HG03108 (cell line): ENCODE data around the gene CDK5R2.
"Not testable (repeated sequence)": the region's sequence is repeated elsewhere in the genome, so short reads cannot be mapped to it uniquely, and the experiment has no call there.

Experiments
- ATAC-seq: cut with Tn5 transposase; IDR thresholded peaks from one replicate; pipeline ENCODE4 v1.9.1; 2021; ENCODE audit warnings: moderate library complexity; ENCODE audit not compliant: unreplicated experiment

The CDK5R2 gene

DNA sequence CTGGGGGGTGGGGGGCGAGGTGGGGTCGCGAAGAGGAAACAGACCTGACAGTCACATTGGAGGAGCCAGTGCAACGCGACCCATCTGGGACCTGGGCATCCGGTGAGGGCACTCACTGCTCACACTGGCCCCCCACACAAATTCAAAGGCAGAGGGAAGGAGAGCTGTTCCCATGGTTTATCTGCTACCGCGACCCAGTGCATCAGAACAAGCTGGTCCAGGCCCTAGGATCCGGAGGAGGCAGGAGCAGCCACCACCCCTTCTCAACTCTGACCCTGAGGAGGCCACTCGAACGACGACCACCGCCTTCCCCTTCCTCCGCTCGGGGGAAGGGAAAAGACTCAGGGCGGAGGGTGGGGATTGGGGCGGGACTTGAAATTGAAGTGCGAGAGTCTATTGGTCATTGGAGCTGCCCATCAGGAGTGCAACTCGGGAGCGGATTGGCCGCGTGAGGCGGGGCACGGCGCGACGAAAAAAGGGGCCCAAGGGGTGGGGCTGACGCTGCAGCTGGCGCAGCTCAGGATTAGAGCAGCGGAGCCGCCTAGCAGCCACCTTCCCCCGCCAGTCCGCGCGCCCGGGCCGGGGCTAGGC is at the start of gene CDK5R2:
CDK5R2 (plus strand) TSS at position 526 of the 591 bp plus-strand sequence. CDS start 155 bp downstream, outside the sequence.
- ATAC-seq, result peak; percentile 96

- no peak for ATAC-seq
Observed at GRCh38 chr2:218910741-218911140, 48.7 kb upstream of the CDK5R2 start.

DNA sequence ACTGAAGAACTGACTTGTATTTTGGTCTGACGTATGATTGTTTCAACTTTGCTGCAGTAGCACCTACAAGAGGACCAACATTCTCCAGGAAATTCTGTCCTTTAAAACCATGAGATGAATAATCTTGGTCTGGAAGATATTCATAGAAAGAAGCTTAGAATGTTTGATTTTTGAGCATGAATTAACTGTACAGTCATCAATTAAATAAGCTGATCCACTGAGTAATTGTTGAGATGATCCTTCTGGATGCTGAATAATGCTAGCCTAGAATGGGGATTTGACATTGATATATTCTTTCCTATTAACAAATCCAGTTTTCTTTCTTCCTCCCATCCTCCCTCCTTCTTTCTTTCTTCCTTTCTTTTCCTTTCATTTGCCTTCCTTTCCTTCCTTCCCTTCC is 39.0 kb upstream of the CDK5R2 start:
- no peak for ATAC-seq

DNA sequence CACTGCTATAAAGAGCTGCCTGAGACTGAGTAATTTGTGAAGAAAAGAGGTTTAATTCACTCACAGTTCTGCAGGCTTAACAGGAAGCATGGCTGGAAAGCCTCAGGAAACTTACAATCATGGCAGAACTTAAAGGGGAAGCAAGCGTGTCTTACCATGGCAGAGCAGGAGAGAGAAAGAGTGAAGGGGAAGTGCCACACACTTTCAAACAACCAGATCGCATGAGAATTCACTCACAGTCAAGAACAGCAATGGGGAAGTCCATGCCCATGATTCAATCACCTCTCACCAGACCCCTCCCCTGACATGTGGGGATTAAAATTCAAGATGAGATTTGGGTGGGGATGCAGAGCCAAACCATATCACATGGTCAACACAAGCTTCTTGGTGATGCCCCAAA is 34.7 kb upstream of the CDK5R2 start:
- ATAC-seq, result no peak

DNA sequence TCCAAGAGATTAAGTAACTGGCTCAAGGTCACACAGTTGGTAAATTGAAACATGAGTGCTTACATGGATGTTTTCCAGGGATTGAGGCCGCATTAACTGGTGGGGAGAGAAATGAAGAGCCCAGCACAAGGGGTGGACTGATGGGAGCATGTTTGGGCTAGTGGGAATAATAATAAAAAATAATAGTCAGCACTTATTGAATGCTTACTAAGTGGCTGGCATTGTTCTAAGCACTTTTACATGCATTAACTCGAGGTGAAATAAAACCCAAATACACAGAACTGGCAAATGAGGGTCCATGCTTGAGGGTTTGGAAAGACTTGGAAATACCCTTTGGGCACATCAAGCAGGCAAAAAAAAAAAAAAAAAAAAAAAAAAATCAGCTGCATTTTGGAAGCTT is 34.0 kb upstream of the CDK5R2 start:
- no peak for ATAC-seq

GRCh38 chr2:218927422-218927821 is 32.0 kb upstream of the CDK5R2 start:
- ATAC-seq, result no peak

DNA sequence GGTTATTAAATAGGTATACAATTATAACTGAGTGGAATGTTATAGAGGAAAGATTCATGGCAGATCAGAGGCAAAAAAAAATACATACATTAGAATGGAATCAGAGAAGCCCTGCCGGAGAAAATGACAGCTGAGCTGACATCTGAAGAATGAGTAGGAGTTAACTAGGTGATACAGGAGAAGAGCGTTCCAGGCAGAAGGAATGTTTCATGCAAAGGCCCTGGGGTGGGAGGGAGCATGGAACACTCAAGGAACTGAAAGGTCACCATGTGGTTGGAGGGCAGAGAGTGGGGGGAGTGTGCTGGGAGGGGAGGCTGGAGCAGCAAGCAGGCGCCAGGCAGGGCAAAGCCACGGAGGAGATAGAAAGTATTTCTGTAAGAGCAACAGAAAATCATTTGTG is 31.6 kb upstream of the CDK5R2 start:
- no peak for ATAC-seq

DNA sequence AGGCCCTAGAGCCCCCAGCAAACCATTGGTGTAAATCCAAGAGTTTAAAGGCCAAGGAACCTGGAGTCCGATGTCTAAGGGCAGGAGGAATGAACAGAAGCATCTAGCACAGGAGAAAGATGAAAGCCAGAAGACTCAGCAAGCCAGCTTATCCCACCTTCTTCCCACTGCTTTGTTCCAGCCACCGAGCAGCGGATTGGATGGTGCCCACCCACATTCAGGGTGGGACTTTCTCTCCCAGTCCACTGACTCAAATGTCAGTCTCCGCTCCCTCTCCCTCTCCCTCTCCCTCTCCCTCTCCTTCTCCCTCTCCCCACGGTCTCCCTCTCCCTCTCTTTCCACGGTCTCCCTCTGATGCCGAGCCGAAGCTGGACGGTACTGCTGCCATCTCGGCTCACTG is 29.0 kb upstream of the CDK5R2 start:
- not testable (repeated sequence) for ATAC-seq

- not testable (repeated sequence) for ATAC-seq
Observed at GRCh38 chr2:218931751-218932150, 27.7 kb upstream of the CDK5R2 start.

DNA sequence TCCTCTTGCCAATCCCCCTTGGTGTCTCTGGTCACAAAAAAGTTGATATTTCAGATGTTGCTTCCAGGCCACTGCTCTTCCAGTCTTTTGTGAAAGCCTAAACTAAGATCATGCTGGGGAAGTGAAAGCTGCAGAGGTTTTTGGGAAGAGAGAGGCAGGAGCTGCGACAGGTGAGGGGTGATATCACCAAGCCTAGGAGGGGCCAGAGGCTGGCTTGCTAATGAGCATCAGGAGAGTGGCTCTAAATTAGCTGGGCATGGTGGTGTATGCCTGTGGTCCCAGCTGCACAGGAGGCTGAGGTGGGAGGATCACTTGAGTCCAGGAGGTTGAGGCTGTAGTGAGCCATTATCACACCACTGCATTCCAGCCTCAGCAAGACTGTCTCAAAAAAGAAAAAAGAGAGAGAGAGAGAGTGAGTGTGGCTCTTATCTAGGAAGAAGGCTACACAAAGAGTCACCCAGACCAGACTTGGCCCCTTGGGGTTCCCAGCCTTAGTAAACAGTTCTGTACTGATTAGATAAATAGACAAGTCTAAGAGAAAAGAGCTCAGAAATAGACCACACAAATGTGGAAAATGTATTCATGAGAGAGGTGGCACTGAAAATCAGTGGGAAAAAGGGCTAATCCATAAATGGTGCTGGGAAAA is 14.6 kb upstream of the CDK5R2 start:
- no peak for ATAC-seq

- no peak for ATAC-seq
Observed at GRCh38 chr2:218946621-218947020, 12.8 kb upstream of the CDK5R2 start.

DNA sequence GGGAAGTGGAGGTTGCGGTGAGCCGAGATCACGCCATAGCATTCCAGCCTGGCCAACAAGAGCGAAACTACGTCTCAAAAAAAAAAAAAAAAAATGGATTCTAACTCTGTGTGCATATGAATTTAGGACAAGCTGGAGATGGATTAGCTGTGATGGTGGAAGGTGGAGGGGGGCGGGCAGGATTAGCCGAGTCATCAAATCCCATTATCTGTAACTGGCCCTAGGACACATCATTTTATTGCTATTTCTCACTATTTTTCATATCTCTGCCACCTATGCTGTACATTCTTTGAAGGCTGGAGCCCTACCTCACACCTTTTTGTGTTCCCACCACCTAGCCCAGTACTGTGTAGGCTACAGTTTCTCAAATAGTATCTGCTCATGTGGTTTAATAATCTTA is 7.3 kb upstream of the CDK5R2 start:
- ATAC-seq, result no peak

- ATAC-seq, result no peak
Observed at GRCh38 chr2:218953366-218953954, 6.0 kb upstream of the CDK5R2 start.

GRCh38 chr2:218954541-218955300 is 4.7 kb upstream of the CDK5R2 start:
- ATAC-seq, result no peak

- no peak for ATAC-seq
Observed at GRCh38 chr2:218956039-218956438, 3.4 kb upstream of the CDK5R2 start.

DNA sequence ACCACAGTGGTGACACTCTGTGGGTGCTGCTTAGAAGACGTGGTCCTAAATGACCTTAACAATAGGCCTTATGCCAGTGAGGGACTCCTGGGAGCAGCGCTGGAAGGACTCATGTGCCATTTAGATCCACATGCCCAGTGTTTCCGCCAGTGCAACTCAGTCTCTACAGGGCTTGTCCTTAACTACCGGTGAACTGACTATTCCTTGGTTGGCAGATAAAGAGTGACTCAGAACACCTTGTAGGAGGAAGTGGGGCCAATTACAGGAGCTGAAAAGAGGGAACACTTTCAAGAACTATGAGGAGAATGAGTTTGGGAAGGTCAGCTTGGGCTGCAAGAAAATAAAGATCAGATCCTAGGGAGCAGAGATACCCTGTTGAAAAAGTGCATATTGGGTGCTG is 1.8 kb upstream of the CDK5R2 start:
- no peak for ATAC-seq

DNA sequence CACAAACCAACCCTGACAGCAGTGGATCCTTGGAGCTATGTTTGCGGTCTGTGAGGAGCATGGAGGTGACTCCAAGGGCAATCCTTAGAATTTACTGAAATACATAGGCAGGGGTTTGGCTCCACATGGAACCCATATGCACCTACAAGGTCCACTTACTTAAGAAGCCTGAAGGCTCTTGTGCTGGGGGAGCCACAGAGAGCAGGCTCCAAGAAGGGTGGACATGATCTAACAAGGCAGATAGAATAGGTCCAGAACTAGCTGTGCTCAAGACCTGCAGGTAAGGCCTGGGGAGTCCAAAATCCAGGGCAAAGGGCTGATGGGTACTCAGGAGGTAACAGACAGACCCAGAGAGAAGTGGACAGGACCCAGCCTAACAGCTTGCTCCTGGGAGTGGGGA is 1.2 kb upstream of the CDK5R2 start:
- no peak for ATAC-seq

DNA sequence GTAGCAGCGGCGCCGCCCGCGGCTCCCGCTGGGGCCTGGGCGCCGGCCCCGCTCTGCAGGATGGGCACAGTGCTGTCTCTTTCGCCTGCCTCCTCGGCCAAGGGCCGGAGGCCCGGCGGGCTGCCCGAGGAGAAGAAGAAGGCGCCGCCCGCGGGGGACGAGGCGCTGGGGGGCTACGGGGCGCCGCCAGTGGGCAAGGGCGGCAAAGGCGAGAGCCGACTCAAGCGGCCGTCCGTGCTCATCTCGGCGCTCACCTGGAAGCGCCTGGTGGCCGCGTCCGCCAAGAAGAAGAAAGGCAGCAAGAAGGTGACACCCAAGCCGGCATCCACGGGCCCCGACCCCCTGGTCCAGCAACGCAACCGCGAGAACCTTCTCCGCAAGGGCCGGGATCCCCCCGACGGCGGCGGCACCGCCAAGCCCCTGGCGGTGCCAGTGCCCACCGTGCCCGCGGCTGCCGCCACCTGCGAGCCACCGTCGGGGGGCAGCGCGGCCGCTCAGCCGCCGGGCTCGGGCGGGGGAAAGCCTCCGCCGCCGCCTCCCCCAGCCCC is 369 bp downstream of the CDK5R2 start:
- no peak for ATAC-seq

GRCh38 chr2:218960309-218961165 is 1.1 kb downstream of the CDK5R2 start:
- ATAC-seq, result no peak

GRCh38 chr2:218961229-218961628 is 1.8 kb downstream of the CDK5R2 start:
- no peak for ATAC-seq
